Ishikawa (cell line): Measurements from ENCODE around the gene NLGN1.

Source experiments
- CREB1 ChIP-seq: IDR thresholded peaks from 2 replicates; pipeline ENCODE4 v1.6.1; 2012; ENCODE audit warnings: low read depth
- EP300 ChIP-seq: IDR thresholded peaks from 2 replicates; pipeline ENCODE4 v1.6.1; 2012; ENCODE audit warnings: borderline replicate concordance
- FOXM1 ChIP-seq: IDR thresholded peaks from 2 replicates; pipeline ENCODE4 v1.6.1; 2012; ENCODE audit warnings: low read depth, borderline replicate concordance
- NFIC ChIP-seq: IDR thresholded peaks from 2 replicates; pipeline ENCODE4 v1.6.1; 2012
- TAF1 ChIP-seq: IDR thresholded peaks from 2 replicates; pipeline ENCODE4 v1.6.1; 2012; ENCODE audit warnings: low read depth, mild to moderate bottlenecking
- YY1 ChIP-seq: IDR thresholded peaks from 2 replicates; pipeline ENCODE4 v1.6.1; 2012; ENCODE audit warnings: low read depth
- TF ChIP-seq, protein P1 (sequence below): IDR thresholded peaks from 2 replicates; pipeline ENCODE4 v1.6.1; 2012
- TF ChIP-seq, protein P2 (sequence below): IDR thresholded peaks from 2 replicates; pipeline ENCODE4 v1.6.1; 2012; ENCODE audit warnings: low read depth, mild to moderate bottlenecking
- TF ChIP-seq, protein P3 (sequence below): IDR thresholded peaks from 2 replicates; pipeline ENCODE4 v1.6.1; 2012

DNA sequence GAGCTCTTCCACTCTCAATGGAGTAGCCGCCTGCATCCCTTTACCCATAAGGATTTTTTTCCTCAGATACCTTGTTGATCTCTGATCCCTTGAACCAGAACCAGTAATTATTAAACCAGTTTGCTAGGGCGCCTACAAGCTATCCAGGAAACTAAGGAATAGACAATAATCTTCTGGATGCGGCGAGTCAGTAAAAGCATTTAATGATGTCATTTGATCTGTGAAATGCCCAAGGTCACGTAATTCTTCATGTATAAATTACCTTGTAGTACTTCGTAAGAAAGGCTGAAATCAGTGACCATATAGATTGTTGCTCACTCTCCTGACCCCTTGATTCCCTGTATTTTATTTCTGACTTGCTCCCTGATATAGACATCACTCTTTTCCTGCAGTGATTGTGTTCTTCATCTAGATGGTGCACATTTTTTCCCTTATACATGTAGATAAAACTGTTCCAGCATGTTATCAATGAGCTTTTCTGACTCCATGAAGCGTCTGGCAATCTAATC is 913.0 kb downstream of the NLGN1 start:
- TF ChIP-seq, protein P1, sequence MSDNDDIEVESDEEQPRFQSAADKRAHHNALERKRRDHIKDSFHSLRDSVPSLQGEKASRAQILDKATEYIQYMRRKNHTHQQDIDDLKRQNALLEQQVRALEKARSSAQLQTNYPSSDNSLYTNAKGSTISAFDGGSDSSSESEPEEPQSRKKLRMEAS = no peak
- TF ChIP-seq, protein P2, sequence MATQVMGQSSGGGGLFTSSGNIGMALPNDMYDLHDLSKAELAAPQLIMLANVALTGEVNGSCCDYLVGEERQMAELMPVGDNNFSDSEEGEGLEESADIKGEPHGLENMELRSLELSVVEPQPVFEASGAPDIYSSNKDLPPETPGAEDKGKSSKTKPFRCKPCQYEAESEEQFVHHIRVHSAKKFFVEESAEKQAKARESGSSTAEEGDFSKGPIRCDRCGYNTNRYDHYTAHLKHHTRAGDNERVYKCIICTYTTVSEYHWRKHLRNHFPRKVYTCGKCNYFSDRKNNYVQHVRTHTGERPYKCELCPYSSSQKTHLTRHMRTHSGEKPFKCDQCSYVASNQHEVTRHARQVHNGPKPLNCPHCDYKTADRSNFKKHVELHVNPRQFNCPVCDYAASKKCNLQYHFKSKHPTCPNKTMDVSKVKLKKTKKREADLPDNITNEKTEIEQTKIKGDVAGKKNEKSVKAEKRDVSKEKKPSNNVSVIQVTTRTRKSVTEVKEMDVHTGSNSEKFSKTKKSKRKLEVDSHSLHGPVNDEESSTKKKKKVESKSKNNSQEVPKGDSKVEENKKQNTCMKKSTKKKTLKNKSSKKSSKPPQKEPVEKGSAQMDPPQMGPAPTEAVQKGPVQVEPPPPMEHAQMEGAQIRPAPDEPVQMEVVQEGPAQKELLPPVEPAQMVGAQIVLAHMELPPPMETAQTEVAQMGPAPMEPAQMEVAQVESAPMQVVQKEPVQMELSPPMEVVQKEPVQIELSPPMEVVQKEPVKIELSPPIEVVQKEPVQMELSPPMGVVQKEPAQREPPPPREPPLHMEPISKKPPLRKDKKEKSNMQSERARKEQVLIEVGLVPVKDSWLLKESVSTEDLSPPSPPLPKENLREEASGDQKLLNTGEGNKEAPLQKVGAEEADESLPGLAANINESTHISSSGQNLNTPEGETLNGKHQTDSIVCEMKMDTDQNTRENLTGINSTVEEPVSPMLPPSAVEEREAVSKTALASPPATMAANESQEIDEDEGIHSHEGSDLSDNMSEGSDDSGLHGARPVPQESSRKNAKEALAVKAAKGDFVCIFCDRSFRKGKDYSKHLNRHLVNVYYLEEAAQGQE = no peak
- no peak for TF ChIP-seq FOXM1
- TF ChIP-seq NFIC = no peak
- TF ChIP-seq CREB1 = no peak
- no peak for TF ChIP-seq YY1
- TF ChIP-seq EP300 = no peak
- no peak for TF ChIP-seq TAF1
- TF ChIP-seq, protein P3, sequence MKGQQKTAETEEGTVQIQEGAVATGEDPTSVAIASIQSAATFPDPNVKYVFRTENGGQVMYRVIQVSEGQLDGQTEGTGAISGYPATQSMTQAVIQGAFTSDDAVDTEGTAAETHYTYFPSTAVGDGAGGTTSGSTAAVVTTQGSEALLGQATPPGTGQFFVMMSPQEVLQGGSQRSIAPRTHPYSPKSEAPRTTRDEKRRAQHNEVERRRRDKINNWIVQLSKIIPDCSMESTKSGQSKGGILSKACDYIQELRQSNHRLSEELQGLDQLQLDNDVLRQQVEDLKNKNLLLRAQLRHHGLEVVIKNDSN = no peak
